GM19395 (cell line): ENCODE results near the gene SYT5.
"Not testable (repeated sequence)": the region's sequence is repeated elsewhere in the genome, so short reads cannot be mapped to it uniquely, and the experiment has no call there.

Source experiments
- ATAC-seq: cut with Tn5 transposase; IDR thresholded peaks from one replicate; pipeline ENCODE4 v1.9.1; 2021; ENCODE audit warnings: mild to moderate bottlenecking, moderate library complexity; ENCODE audit not compliant: unreplicated experiment

The SYT5 gene

GRCh38 chr19:55172318-55172717 is 7.8 kb downstream of the SYT5 start:
- not testable (repeated sequence) for ATAC-seq

GRCh38 chr19:55171440-55171839 is 8.6 kb downstream of the SYT5 start:
- ATAC-seq, result no peak

DNA sequence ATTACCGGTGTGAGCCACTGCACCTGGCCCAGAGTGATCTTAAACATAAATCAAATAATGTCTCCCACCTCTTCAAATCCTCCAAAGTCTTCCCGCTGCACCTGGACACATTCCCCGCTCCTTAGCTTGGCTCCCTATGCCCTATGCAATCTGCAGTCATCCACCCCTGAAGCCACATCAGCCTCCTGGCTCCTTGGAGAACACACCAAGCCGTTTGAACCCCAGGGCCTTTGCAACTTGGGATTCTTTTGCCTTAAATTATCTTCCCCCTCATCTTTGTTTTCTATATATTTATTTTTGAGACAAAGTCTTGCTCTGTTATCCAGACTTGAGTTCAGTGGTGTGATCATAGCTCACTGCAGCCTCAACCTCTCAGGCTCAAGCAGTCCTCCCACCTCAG is 11.0 kb downstream of the SYT5 start:
- ATAC-seq, result no peak

DNA sequence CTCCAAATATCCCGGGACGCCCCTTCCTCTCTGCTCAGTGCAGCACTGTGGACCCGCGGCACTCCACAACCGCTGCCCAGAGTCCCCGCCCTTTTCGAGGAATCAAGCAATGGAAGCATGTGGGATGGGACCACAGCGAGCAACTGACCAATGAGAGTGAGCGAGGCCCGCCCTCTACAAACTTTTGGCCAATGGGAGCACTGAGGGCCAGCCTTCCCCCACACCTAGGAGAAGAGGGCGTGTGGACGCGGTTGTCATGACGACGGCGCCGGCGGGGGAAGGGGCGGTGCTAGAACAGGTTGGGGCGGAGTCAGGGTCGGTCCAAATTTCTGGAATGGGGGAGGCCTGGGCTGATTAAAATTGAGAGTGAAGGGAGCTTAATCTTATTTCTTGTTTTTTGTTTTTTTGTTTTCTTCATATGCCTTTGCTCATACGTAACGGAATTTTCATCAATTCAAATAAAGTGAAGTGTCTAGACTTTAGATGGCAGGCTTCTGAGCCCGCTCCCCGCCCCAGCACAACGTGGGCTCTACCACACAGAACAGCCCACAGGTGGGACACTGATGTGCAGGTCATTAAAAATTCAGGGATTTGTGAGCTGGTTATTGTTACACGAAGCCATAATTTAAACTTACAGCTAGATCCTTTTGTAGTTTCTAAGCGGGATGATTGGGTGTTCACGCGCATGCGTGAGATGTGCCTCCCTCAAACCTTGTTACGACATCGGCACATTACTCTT is 13.4 kb downstream of the SYT5 start, which contains the start of gene DNAAF3:
Gene DNAAF3 (minus strand): TSS at position 84 of the 739 bp plus-strand sequence. CDS start 200 bp downstream, outside the sequence.
- ATAC-seq, result no peak

DNA sequence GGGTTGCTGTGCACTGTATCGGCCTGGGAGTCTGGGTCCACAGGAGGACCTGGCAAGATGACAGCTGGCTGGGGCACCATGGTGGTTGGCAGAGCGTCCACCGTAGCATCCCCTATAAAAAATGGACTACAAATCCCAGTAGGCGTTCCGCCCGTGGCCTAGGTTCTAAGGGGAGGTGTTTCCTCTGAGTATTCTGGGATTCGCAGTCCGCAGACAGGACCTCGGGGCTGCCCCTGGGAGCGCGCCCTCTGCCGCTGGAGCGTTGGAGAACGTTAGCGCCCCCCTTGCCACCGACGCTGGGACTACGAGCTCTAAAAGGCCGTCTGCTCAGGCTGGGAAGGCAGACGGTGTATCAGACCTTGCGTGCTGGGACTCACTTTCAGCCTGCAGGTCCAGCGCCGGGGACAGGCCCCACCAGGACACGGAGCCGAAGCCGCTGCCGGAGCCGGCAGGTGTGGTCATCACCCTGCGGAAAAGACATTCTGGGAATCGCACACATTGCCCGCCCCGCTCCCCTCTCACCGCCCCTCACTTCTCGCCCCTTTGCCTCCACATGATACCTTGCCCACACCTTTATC is 14.0 kb downstream of the SYT5 start:
- no peak for ATAC-seq

GRCh38 chr19:55161571-55162322 is 18.3 kb downstream of the SYT5 start:
- no peak for ATAC-seq

- ATAC-seq, result no peak
These were observed 19.1 kb downstream of the SYT5 start for GRCh38 chr19:55160986-55161365.

- peak; percentile 63 for ATAC-seq
These were observed 19.7 kb downstream of the SYT5 start for GRCh38 chr19:55160128-55160985.

DNA sequence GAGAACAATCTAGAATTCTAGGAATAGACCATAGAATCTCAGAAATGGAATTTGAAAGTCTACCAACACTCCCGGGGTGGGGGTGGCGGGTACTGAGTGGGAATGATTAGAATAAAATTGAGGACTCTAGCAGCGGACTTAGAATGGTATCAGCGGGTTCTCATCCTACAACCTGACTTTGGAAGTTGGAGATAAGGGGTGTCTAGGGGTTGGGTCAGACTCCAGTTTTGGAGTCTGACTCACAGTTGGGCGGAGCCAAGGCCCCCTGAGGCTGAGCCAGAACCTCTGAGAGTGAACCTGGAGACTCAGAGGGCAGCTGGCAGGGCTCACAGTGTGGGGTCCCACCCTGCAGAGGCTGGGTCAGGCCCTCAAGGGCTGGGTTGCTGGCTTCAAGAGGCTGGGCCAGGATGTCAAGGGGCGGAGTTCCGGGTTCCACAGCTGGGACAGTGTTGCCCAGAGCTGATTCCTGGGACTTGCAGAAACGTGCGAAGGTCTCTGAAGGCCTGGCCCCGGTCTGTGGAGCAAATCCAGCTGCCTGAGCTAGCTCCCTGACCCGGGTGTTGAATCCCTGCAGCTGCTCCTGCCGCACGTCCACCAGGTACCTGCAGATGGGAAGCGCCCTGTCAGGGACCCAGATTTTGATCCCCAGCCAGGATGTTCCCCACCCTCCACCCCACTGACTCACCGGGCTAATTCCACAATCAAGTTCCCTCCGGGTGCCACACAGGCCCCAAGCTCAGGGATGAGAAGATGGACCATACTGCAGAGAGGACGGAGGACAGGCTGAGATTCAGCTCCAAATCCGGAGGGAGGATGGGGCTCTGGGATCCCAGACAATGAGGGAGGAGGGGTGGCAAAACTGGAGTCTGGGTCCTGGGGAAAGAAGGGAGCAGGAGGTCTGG is 21.0 kb downstream of the SYT5 start:
- no peak for ATAC-seq

- no peak for ATAC-seq
These were observed 21.7 kb downstream of the SYT5 start for GRCh38 chr19:55158423-55158822.

GRCh38 chr19:55157064-55157908 is 22.8 kb downstream of the SYT5 start, which contains the start of gene TNNI3:
TSS of gene TNNI3 (minus strand) at chr19:55157732. CDS start at chr19:55157589, 143 bp downstream.
- ATAC-seq, result no peak

GRCh38 chr19:55156202-55157063 is 23.7 kb downstream of the SYT5 start:
- no peak for ATAC-seq

DNA sequence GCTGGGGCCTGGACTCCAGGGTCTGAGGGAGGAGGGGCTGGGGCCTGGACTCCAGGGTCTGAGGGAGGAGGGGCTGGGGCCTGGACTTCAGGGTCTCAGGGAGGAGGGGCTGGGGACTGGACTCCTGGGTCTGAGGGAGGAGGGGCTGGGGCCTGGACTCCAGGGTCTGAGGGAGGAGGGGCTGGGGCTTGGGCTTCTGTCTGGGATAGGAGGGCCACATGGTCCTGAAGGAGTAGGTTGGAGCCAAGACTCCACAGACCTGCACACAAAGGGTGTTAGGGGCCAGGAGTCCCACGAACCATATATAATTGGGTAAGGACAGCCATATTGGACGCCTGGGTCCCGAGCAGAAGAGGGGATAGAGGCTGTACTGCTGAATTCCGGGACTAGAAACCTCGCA is 24.3 kb downstream of the SYT5 start:
- ATAC-seq, result not testable (repeated sequence)

- ATAC-seq, result no peak
These were observed 26.3 kb downstream of the SYT5 start for GRCh38 chr19:55153652-55154264.

DNA sequence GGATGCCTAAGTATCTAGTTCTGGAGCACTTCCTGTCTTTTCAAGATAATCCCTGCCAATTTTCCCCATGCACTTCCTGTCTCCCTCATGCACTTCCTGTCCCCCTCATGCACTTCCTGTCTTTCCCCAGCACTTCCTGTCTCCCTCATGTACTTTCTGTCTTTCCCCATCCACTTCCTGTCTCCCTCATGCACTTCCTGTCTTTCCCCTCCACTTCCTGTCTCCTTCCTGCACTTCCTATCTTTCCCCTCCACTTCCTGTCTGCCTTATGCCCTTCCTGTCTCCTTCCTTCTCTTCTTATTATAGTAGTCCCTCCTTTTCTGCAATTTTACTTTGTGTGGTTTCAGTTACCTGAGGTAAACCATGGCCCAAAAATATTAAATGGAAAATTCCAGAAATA is 28.1 kb downstream of the SYT5 start:
- no peak for ATAC-seq

GRCh38 chr19:55149078-55150003 is 30.7 kb downstream of the SYT5 start, which contains the start of gene TNNT1:
TSS of gene TNNT1 (minus strand) at chr19:55149206. CDS start at chr19:55147157, 2,049 bp downstream.
- no peak for ATAC-seq
